ENCODE data around the gene WNT6.

The WNT6 gene

GRCh38 chr2:218884519-218884918 is 24.9 kb downstream of the WNT6 start:
- Histone ChIP-seq H3K4me2 (ENCODE audit: low read length) (no peak overlapping the region), H3K23ac (ENCODE audit: low read length) (no peak overlapping the region), H3K9ac (ENCODE audit: low read length) (no peak overlapping the region), H3K18ac (ENCODE audit: low read length) (no peak overlapping the region), H4K5ac (ENCODE audit: low read length) (no peak overlapping the region), H3K4me1 (ENCODE audit: control insufficient read depth, low read depth, low read length) (no peaks in the 10 kb centered on the region), H3K56ac (ENCODE audit: low read length) (no peak overlapping the region), H2BK15ac (replicated peaks; ENCODE audit: low read depth) (no peak overlapping the region), H3K27ac (ENCODE audit: low read depth, low read length) (no peak overlapping the region), H3K4ac (ENCODE audit: low read depth, low read length) (no peak overlapping the region), H2AK5ac (ENCODE audit: low read length) (no peak overlapping the region), H3K27me3 (ENCODE audit: insufficient read depth, low read length, poor library complexity) (peaks cover 69% of the 10 kb centered on the region), H4K8ac (ENCODE audit: low read depth, low read length) (no peak overlapping the region), H2BK5ac (ENCODE audit: low read length) (no peak overlapping the region), H3K79me2 (ENCODE audit: control insufficient read depth, insufficient read depth, low read length) (no peaks in the 10 kb centered on the region), H3K4me3 (ENCODE audit: low read length) (no peak overlapping the region), H2BK120ac (ENCODE audit: low read depth, low read length) (no peak overlapping the region), H3K36me3 (ENCODE audit: control insufficient read depth, insufficient read depth, low read length) (no peaks in the 10 kb centered on the region), H3K79me1 (ENCODE audit: low read length) (no peaks in the 10 kb centered on the region)
- WGBS (ENCODE audit: extremely low coverage, insufficient coverage, low lambda C conversion rate), result no CpG with 5 or more reads among the region's 2 CpGs
- no peak for DNase-seq

- H3K27me3 ChIP-seq (ENCODE audit: insufficient read depth, low read length, poor library complexity), result peaks cover 63% of the 10 kb centered on the region
- no peak overlapping the region for H4K8ac ChIP-seq (ENCODE audit: low read depth, low read length)
- no peak overlapping the region for H3K9ac ChIP-seq (ENCODE audit: low read length)
- no peak overlapping the region for H3K4me2 ChIP-seq (ENCODE audit: low read length)
- no peak overlapping the region for H2AK5ac ChIP-seq (ENCODE audit: low read length)
- no peak overlapping the region for H3K27ac ChIP-seq (ENCODE audit: low read depth, low read length)
- H3K79me1 ChIP-seq (ENCODE audit: low read length), result no peaks in the 10 kb centered on the region
- no peak for DNase-seq
- H3K56ac ChIP-seq (ENCODE audit: low read length), result no peak overlapping the region
- H3K4me3 ChIP-seq (ENCODE audit: low read length), result no peak overlapping the region
- no peak overlapping the region for H2BK5ac ChIP-seq (ENCODE audit: low read length)
- no peaks in the 10 kb centered on the region for H3K79me2 ChIP-seq (ENCODE audit: control insufficient read depth, insufficient read depth, low read length)
- no peak overlapping the region for H2BK15ac ChIP-seq (replicated peaks; ENCODE audit: low read depth)
- no peak overlapping the region for H3K23ac ChIP-seq (ENCODE audit: low read length)
- H2BK120ac ChIP-seq (ENCODE audit: low read depth, low read length), result no peak overlapping the region
- H3K4me1 ChIP-seq (ENCODE audit: control insufficient read depth, low read depth, low read length), result no peaks in the 10 kb centered on the region
- H4K5ac ChIP-seq (ENCODE audit: low read length), result no peak overlapping the region
- no peak overlapping the region for H3K18ac ChIP-seq (ENCODE audit: low read length)
- whole genome bisulfite sequencing (ENCODE audit: extremely low coverage, insufficient coverage, low lambda C conversion rate), result no CpG with 5 or more reads among the region's 12 CpGs
- no peak overlapping the region for H3K4ac ChIP-seq (ENCODE audit: low read depth, low read length)
- no peaks in the 10 kb centered on the region for H3K36me3 ChIP-seq (ENCODE audit: control insufficient read depth, insufficient read depth, low read length)
These were observed 26.7 kb downstream of the WNT6 start for GRCh38 chr2:218885981-218886947.

GRCh38 chr2:218887079-218887478 is 27.5 kb downstream of the WNT6 start:
- Histone ChIP-seq H3K56ac (ENCODE audit: low read length) (no peak overlapping the region), H3K4me3 (ENCODE audit: low read length) (no peak overlapping the region), H2BK15ac (replicated peaks; ENCODE audit: low read depth) (no peak overlapping the region), H2AK5ac (ENCODE audit: low read length) (no peak overlapping the region), H3K4ac (ENCODE audit: low read depth, low read length) (no peak overlapping the region), H3K9ac (ENCODE audit: low read length) (no peak overlapping the region), H3K18ac (ENCODE audit: low read length) (no peak overlapping the region), H2BK5ac (ENCODE audit: low read length) (no peak overlapping the region), H3K23ac (ENCODE audit: low read length) (no peak overlapping the region), H3K79me2 (ENCODE audit: control insufficient read depth, insufficient read depth, low read length) (no peaks in the 10 kb centered on the region), H4K5ac (ENCODE audit: low read length) (no peak overlapping the region), H3K36me3 (ENCODE audit: control insufficient read depth, insufficient read depth, low read length) (no peaks in the 10 kb centered on the region), H3K4me1 (ENCODE audit: control insufficient read depth, low read depth, low read length) (no peaks in the 10 kb centered on the region), H3K4me2 (ENCODE audit: low read length) (no peak overlapping the region), H3K27ac (ENCODE audit: low read depth, low read length) (no peak overlapping the region), H2BK120ac (ENCODE audit: low read depth, low read length) (no peak overlapping the region), H3K79me1 (ENCODE audit: low read length) (no peaks in the 10 kb centered on the region), H3K27me3 (ENCODE audit: insufficient read depth, low read length, poor library complexity) (peaks cover 60% of the 10 kb centered on the region), H4K8ac (ENCODE audit: low read depth, low read length) (no peak overlapping the region)
- DNase-seq, result no peak
- WGBS (ENCODE audit: extremely low coverage, insufficient coverage, low lambda C conversion rate), result no CpG with 5 or more reads among the region's 3 CpGs

- Histone ChIP-seq H3K79me2 (ENCODE audit: control insufficient read depth, insufficient read depth, low read length) (no peaks in the 10 kb centered on the region), H4K5ac (ENCODE audit: low read length) (no peak overlapping the region), H3K56ac (ENCODE audit: low read length) (no peak overlapping the region), H3K9ac (ENCODE audit: low read length) (no peak overlapping the region), H3K27me3 (ENCODE audit: insufficient read depth, low read length, poor library complexity) (peaks cover 56% of the 10 kb centered on the region), H2BK120ac (ENCODE audit: low read depth, low read length) (no peak overlapping the region), H3K4me1 (ENCODE audit: control insufficient read depth, low read depth, low read length) (no peaks in the 10 kb centered on the region), H2AK5ac (ENCODE audit: low read length) (no peak overlapping the region), H3K79me1 (ENCODE audit: low read length) (no peaks in the 10 kb centered on the region), H3K36me3 (ENCODE audit: control insufficient read depth, insufficient read depth, low read length) (no peaks in the 10 kb centered on the region), H2BK5ac (ENCODE audit: low read length) (no peak overlapping the region), H4K8ac (ENCODE audit: low read depth, low read length) (no peak overlapping the region), H3K4me2 (ENCODE audit: low read length) (no peak overlapping the region), H2BK15ac (replicated peaks; ENCODE audit: low read depth) (no peak overlapping the region), H3K4me3 (ENCODE audit: low read length) (no peak overlapping the region), H3K4ac (ENCODE audit: low read depth, low read length) (no peak overlapping the region), H3K18ac (ENCODE audit: low read length) (no peak overlapping the region), H3K27ac (ENCODE audit: low read depth, low read length) (no peak overlapping the region), H3K23ac (ENCODE audit: low read length) (no peak overlapping the region)
- no peak for DNase-seq
- WGBS (ENCODE audit: extremely low coverage, insufficient coverage, low lambda C conversion rate), result no CpG with 5 or more reads among the region's 5 CpGs
These were observed 28.7 kb downstream of the WNT6 start for GRCh38 chr2:218888341-218888740.

GRCh38 chr2:218889937-218890336 is 30.3 kb downstream of the WNT6 start:
- no peak overlapping the region for H3K27ac ChIP-seq (ENCODE audit: low read depth, low read length)
- H3K4ac ChIP-seq (ENCODE audit: low read depth, low read length), result no peak overlapping the region
- no peak overlapping the region for H3K18ac ChIP-seq (ENCODE audit: low read length)
- H3K27me3 ChIP-seq (ENCODE audit: insufficient read depth, low read length, poor library complexity), result peaks cover 58% of the 10 kb centered on the region
- DNase-seq, result no peak
- H3K4me3 ChIP-seq (ENCODE audit: low read length), result no peak overlapping the region
- H3K23ac ChIP-seq (ENCODE audit: low read length), result no peak overlapping the region
- H3K79me1 ChIP-seq (ENCODE audit: low read length), result no peaks in the 10 kb centered on the region
- H3K9ac ChIP-seq (ENCODE audit: low read length), result no peak overlapping the region
- no peaks in the 10 kb centered on the region for H3K79me2 ChIP-seq (ENCODE audit: control insufficient read depth, insufficient read depth, low read length)
- H3K4me1 ChIP-seq (ENCODE audit: control insufficient read depth, low read depth, low read length), result no peaks in the 10 kb centered on the region
- H3K56ac ChIP-seq (ENCODE audit: low read length), result no peak overlapping the region
- H3K36me3 ChIP-seq (ENCODE audit: control insufficient read depth, insufficient read depth, low read length), result no peaks in the 10 kb centered on the region
- no peak overlapping the region for H2AK5ac ChIP-seq (ENCODE audit: low read length)
- H4K8ac ChIP-seq (ENCODE audit: low read depth, low read length), result no peak overlapping the region
- no peak overlapping the region for H4K5ac ChIP-seq (ENCODE audit: low read length)
- no peak overlapping the region for H2BK5ac ChIP-seq (ENCODE audit: low read length)
- H2BK120ac ChIP-seq (ENCODE audit: low read depth, low read length), result no peak overlapping the region
- no peak overlapping the region for H2BK15ac ChIP-seq (replicated peaks; ENCODE audit: low read depth)
- H3K4me2 ChIP-seq (ENCODE audit: low read length), result no peak overlapping the region
- WGBS (ENCODE audit: extremely low coverage, insufficient coverage, low lambda C conversion rate), result no CpG with 5 or more reads among the region's 23 CpGs
